AG10803 (cell line): ENCODE results near the gene XPNPEP1.

Experiments
- DNase-seq: peaks from one replicate; pipeline ENCODE4 v3.0.0; 2010; ENCODE audit warnings: low read depth
- H3K4me3 ChIP-seq: 2 replicates; pipeline ENCODE4 v1.5.1; 2011; ENCODE audit warnings: mild to moderate bottlenecking, low read length, control low read depth
- TF ChIP-seq, protein P1 (sequence below): conservative IDR thresholded peaks from 2 replicates; pipeline ENCODE4 v1.5.1; 2011; ENCODE audit warnings: mild to moderate bottlenecking, low read length, control low read depth, inconsistent platforms

XPNPEP1 gene

DNA sequence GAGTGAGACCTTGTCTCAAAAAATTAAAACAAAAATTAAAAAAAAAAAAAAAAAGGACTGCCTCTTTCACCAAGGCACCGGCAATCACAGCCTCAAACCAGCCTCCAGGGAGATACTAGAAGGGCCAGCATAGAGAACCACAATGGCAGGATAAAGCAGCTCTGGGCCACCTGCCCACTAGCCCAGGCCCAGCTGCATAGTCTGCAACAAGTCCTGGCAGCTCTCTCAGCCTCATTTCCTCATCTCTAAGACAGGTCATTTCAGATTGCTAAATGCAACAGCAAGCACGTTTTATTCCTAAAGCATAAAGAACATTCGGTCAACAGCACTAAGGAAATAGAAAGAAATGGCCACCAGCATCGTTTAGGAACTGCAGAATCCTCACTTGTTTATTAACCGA lies 28.8 kb downstream of the XPNPEP1 start:
- DNase-seq = peak; percentile 94
- TF ChIP-seq, protein P1, sequence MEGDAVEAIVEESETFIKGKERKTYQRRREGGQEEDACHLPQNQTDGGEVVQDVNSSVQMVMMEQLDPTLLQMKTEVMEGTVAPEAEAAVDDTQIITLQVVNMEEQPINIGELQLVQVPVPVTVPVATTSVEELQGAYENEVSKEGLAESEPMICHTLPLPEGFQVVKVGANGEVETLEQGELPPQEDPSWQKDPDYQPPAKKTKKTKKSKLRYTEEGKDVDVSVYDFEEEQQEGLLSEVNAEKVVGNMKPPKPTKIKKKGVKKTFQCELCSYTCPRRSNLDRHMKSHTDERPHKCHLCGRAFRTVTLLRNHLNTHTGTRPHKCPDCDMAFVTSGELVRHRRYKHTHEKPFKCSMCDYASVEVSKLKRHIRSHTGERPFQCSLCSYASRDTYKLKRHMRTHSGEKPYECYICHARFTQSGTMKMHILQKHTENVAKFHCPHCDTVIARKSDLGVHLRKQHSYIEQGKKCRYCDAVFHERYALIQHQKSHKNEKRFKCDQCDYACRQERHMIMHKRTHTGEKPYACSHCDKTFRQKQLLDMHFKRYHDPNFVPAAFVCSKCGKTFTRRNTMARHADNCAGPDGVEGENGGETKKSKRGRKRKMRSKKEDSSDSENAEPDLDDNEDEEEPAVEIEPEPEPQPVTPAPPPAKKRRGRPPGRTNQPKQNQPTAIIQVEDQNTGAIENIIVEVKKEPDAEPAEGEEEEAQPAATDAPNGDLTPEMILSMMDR = no peak
- H3K4me3 ChIP-seq = no peak overlapping the region

DNA sequence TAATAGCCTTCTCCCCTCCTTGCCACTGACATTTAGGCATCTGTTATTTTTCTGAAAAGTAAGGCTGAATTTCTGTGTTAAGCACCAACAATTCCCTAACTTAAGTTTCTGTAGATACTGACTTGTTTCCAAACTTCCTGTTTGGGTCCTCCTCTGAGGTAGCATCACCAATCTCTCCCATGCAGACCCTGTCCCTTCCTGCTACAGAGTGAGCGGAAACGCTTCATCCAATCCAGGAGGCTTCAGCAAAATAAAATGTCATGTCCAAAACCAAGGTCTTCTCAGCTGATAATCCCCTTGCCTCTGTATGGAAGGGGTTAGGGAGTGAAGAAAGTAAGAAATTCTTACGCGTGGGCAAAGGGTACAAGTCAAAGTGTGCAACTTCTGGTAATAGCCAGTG lies 29.9 kb downstream of the XPNPEP1 start:
- TF ChIP-seq, protein P1 = no peak
- no peak for DNase-seq
- no peak overlapping the region for H3K4me3 ChIP-seq

DNA sequence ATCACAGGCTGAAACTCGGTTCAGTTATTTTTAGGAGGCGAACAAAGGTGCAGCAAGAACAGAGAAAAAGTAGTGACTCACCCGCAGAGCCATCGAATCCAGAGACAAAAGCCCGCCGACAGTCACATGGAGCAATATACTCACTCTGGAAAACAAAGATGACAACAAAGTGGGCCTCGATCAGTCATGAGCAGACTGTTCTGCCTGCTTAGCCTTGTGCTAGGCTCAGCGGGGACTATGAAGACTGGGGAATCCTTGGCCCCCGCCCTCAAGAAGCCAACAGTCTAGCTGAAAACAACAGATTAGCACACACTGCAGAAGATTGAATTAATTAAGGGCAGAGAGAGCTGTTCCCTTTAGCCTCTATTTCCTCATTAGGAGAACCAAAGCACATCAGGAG lies 30.4 kb downstream of the XPNPEP1 start:
- peak; percentile 55 for DNase-seq
- H3K4me3 ChIP-seq = no peak overlapping the region
- TF ChIP-seq, protein P1 = no peak

DNA sequence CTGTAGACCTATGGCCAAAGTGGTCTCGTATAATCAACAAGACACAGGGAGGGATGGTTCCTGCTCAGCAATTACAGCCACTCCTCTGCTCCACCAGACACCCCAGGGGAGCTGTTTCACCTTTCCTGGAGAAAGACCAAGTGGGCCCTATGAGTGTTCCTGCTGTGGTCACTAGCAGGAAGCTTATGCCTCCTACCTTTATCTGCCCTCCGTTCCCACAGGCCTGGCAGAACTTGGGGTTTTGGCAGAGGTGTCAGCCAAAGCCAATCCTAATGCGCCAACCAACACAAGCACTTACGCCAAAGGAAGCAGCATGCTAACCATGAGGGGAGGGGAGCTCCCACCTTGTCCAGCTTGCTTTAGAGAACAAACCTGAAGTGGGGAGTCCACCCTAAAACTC lies 31.2 kb downstream of the XPNPEP1 start:
- H3K4me3 ChIP-seq = no peak overlapping the region
- DNase-seq = no peak
- TF ChIP-seq, protein P1 = no peak

DNA sequence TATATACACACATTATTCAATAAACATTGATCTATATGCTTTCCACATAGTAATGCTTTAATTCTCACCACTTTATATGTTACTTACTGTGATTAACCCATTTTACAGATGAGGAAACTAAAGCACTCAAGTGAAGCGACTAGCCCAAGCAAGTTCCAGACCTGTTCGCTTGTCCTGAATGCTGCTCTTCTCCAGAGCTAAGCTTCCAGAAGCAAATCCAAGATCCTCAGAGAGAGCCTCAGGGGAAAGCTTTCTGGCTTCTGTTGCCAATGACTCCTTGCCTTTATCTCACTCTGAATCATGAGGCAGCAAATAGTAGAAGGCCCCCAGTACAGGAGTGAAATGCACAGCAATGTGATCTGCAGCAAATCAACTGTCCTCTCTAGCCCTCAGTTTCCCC lies 32.2 kb downstream of the XPNPEP1 start:
- DNase-seq = no peak
- no peak overlapping the region for H3K4me3 ChIP-seq
- TF ChIP-seq, protein P1 = no peak

DNA sequence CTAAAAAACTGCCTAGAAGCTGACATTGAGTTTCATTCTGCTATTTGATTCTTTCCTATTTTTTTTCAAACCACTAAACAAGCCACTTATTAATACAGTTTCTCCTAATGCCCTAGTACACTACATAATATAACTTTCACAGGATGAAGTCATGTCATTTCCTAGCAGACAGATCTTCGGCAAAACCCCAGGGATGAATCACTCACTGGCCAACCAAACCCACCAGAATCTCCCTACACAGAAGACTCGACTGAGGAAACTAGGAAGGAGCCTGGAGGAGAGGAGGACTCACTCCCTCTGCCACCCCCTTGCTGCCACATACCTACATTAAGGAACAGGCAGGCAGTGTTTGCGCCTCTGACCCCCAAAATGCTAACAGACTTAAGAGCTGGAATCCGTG lies 33.4 kb downstream of the XPNPEP1 start:
- no peak overlapping the region for H3K4me3 ChIP-seq
- TF ChIP-seq, protein P1 = no peak
- DNase-seq = peak; percentile 72

DNA sequence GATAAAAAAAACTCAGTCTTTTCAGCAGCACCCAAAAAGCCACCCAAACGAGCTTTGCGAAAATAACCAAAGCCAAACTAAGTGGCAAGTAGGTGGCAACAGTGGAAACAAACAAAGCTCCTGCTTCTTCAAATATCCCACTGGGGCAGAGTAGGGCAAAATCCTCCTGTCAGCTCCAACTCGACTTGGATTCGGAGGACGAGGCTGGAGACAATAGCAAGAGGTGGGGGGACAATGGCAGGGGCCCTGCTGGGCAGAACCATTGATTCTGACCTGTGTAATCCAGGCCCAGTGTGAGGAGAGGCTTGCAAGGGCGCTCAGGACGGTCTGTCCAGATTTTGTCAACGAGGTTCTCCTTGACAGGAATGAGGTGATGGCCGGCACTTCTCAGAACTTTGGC lies 35.5 kb downstream of the XPNPEP1 start:
- no peak for DNase-seq
- TF ChIP-seq, protein P1 = no peak
- H3K4me3 ChIP-seq = no peak overlapping the region
